Erythroblast (primary cell): ENCODE measurements around the gene TM9SF1.

Experiments used
- DNase-seq, 2 experiments: peaks; one replicate each; lab custom pipeline; 2025; lab: John Stamatoyannopoulos, UW
- GATA1 ChIP-seq: IDR thresholded peaks from 2 replicates; pipeline ENCODE4 v1.6.1; 2011; ENCODE audit warnings: low read depth, mild to moderate bottlenecking, control low read depth, low read length, moderate library complexity
- POLR2A ChIP-seq: IDR thresholded peaks from 2 replicates; pipeline ENCODE4 v1.6.1; 2011; ENCODE audit warnings: mild to moderate bottlenecking, low read length

Gene TM9SF1

DNA sequence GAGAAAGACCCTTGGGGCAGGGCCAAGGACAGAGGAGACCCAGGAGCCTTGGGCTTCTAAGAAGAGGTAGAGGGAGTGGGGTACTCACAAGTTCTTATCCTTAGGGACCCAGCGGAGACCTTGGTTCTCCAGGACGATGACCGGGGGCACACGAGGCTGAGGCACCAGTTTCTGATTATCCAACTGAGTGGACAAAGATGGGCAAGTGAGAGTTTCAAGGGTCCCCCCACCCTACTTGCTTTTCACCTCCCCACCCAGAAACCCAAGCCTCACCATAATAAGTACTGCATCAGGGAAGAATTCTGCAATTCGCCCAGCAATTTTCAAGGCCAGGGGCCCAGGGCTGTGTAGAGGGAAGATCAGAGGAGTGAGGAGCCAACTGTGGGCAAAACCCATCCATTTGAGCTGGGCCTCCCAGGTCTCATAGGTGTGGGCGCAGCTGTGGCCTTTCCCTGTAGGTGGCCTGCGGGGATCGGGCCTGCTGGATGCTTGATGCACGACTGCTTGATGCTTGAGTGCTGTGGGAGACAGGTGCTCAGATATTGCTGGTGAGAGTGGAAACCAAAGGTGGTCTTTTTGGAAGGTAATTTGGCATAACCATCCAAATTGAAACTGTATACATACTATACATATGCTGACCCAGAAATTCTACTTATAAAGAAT lies 55.8 kb downstream of the TM9SF1 start:
- TF ChIP-seq POLR2A: no peak
- no peak for TF ChIP-seq GATA1
- DNase-seq: no peak
